Duodenal mucosa (tissue), 2 donors: ENCODE data around the gene TSPAN12.
A peak's percentile ranks its signal among the peaks of the same experiment; 100 is the strongest.

ENCODE experiments used
- H3K27ac ChIP-seq: one replicate; pipeline ENCODE4 v1.7.0; 2013; ENCODE audit warnings: low read depth, low read length
- H3K27me3 ChIP-seq, 2 donors: one replicate each; pipeline ENCODE4 v1.7.0; 2013; ENCODE audit warnings: low read length in 2 of 2, control low read depth in 1 of 2; ENCODE audit not compliant: insufficient read depth in 2 of 2, control insufficient read depth in 1 of 2
- H3K36me3 ChIP-seq, 2 donors: one replicate each; pipeline ENCODE4 v1.7.0; 2013; ENCODE audit warnings: low read length in 2 of 2, control low read depth in 1 of 2; ENCODE audit not compliant: insufficient read depth in 2 of 2, control insufficient read depth in 1 of 2
- H3K4me1 ChIP-seq, 2 donors: one replicate each; pipeline ENCODE4 v1.7.0; 2013; ENCODE audit warnings: low read length in 2 of 2, control low read depth in 1 of 2; ENCODE audit not compliant: insufficient read depth in 2 of 2, control insufficient read depth in 1 of 2
- H3K4me3 ChIP-seq, 2 donors: one replicate each; pipeline ENCODE4 v1.7.0; 2013; ENCODE audit warnings: low read length in 2 of 2, low read depth in 1 of 2
- H3K9ac ChIP-seq, 2 donors: one replicate each; pipeline ENCODE4 v1.7.0; 2013; ENCODE audit warnings: low read length in 2 of 2, low read depth in 1 of 2
- H3K9me3 ChIP-seq, 2 donors: one replicate each; pipeline ENCODE4 v1.7.0; 2013; ENCODE audit warnings: low read length in 2 of 2, control low read depth in 1 of 2; ENCODE audit not compliant: control insufficient read depth in 1 of 2

The TSPAN12 gene

DNA sequence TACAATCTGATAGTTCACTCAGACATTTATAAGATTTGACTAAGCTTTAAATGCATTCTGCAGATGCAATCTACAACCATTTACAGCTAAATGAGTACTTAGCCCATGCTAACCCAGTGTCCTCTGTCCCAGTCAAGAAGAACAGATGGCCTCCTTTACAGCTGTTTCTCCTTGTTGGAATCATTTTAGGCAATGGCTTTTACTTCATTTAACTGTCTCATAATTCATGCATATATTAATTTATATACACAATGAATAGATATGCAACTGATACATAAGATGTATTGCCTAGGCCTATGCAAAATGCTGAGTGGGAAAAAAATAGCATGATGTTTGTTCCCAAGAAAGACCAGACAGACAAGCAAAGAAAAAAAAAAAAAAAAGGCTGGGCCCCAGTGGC is 82.2 kb downstream of the TSPAN12 start:
- Histone ChIP-seq H3K36me3 (no peaks in the 10 kb centered on the region), H3K27me3 (no peaks in the 10 kb centered on the region), H3K4me1 (no peaks in the 10 kb centered on the region), H3K9me3 (no peaks in the 10 kb centered on the region), H3K9ac (no peak overlapping the region), H3K4me3 (no peak overlapping the region), H3K27ac (no peak overlapping the region)

DNA sequence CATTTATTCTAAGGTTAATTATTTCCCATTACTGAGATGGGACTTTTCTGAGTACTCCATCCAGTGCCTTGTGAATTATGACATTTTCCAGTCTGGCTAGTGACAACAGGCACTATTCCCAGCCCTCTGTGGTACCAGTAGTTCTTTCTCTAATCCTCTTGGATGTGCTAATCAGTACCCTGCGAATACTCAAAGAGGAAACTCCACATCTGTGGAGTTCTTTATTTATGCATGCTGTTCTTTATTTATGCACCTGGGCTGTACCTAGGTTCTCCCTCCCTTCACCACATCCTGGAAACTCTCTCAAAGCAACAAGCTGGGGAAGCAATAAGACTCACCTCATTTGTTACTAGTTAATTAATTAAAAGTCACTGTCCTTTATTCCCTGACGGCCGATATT is 83.5 kb downstream of the TSPAN12 start:
- no peaks in the 10 kb centered on the region for H3K9me3 ChIP-seq
- H3K4me3 ChIP-seq, result no peak overlapping the region
- H3K27ac ChIP-seq, result no peak overlapping the region
- no peak overlapping the region for H3K9ac ChIP-seq
- H3K4me1 ChIP-seq, result no peaks in the 10 kb centered on the region
- H3K27me3 ChIP-seq, result no peaks in the 10 kb centered on the region
- H3K36me3 ChIP-seq, result no peaks in the 10 kb centered on the region

DNA sequence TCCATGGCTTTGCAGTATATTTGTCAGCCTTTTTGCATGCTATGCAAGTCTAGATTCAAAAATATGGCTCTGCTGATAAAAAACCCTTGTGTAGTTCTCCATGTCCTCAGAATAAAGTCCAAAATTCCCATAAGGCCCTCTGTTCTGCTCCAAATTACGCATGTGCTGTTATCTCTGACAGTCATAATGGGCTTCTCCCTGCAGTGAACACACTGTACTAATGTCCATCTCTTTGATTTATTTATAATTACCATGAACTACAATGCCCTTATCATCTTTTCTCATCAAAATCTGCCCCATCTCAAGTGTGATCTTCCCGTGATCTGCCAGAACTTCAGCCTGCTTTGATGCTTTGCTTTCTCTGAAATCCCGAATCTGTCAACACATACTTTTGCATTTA is 87.7 kb downstream of the TSPAN12 start:
- H3K27me3 ChIP-seq, result no peaks in the 10 kb centered on the region
- H3K9ac ChIP-seq, result no peak overlapping the region
- no peaks in the 10 kb centered on the region for H3K4me1 ChIP-seq
- no peaks in the 10 kb centered on the region for H3K36me3 ChIP-seq
- no peak overlapping the region for H3K4me3 ChIP-seq
- no peaks in the 10 kb centered on the region for H3K9me3 ChIP-seq
- no peak overlapping the region for H3K27ac ChIP-seq

DNA sequence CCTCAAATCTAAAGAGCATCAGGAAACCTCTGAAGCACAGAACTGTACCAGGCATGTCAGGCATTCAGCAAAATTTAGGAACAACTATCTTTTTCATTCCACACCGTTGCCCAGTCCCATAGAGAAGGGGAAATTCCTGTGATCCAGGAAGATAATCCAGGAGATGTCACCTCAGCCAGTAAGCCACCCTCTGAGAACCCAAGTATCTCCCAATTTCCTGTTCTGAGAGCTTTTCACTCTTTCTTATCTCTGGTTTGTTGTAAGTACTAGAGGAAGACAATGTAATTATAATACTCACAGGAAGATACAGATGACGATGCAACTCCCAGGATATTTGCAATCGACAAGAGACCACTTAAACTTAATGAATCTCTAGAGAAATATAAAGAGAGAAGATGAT is 97.1 kb downstream of the TSPAN12 start:
- Histone ChIP-seq H3K27ac (no peak overlapping the region), H3K4me1 (no peaks in the 10 kb centered on the region), H3K27me3 (no peaks in the 10 kb centered on the region)

DNA sequence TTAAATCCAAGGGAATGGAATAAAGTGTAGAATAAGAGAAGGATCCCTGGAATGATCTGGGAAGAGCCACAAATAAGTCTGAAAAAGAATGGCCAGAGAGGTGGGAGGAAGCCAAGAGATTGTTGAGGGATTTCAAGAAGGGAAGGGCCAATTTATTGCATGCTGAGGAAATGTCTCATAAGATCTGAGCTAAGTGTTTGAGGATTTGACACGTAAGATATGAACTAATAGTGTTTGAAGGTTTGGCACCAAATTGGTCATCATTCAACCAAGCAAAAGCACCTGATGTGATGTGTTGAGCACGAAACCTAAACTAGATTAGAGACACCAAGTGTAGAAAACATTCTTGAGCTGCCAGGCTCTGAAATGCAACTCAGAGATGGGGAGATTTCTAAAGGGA is 97.9 kb downstream of the TSPAN12 start:
- H3K9ac ChIP-seq, result no peak overlapping the region
- H3K4me1 ChIP-seq, result no peaks in the 10 kb centered on the region
- H3K4me3 ChIP-seq, result no peak overlapping the region
- no peak overlapping the region for H3K27ac ChIP-seq
- H3K27me3 ChIP-seq, result no peaks in the 10 kb centered on the region
- no peaks in the 10 kb centered on the region for H3K36me3 ChIP-seq
- no peaks in the 10 kb centered on the region for H3K9me3 ChIP-seq

More for the DNA sequence above, 97.1 kb downstream of the TSPAN12 start:
- H3K36me3 ChIP-seq, result no peaks in the 10 kb centered on the region
- no peaks in the 10 kb centered on the region for H3K9me3 ChIP-seq
- no peak overlapping the region for H3K9ac ChIP-seq
- no peak overlapping the region for H3K4me3 ChIP-seq

DNA sequence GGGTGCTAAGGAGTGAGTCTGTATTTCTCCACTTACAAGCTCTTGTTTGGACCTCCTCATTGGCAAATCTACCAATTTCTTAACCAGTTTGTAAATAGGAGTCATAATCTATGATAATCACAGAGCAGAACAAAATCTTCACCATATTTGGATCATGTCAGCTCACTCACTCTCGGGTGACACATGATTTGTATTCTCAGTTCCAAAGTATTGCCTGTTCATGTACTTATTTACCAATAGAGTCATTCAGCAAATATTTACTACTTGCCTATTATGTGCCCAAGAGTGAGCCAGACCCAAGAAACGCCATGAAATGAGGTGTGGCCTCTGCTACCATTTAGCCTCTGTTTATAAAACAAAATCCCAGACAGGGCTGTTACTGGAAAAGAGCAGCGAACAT is 114.8 kb downstream of the TSPAN12 start:
- Histone ChIP-seq H3K36me3 (no peaks in the 10 kb centered on the region), H3K27ac (no peak overlapping the region), H3K27me3 (no peaks in the 10 kb centered on the region), H3K9ac (no peak overlapping the region), H3K9me3 (no peaks in the 10 kb centered on the region), H3K4me3 (no peak overlapping the region), H3K4me1 (no peaks in the 10 kb centered on the region)

DNA sequence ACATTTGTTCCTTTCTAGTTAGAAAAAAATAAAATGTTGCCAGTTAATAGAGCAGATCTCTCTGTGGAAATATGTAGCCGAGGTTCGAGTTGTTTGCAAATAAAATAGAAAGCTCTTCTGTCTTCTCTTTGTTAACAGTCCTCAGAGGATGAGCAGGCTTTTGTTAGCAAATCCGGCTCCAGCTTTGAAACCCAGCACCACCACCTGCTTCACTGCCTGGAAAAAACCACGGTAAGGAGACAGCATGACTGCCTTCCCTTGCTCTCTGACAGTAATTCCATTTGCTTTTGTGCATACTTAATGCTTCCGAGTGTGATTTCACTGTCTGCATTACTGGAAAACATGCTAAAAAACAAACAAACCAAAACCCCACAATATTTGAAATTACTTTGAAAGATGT is 115.6 kb downstream of the TSPAN12 start:
- Histone ChIP-seq H3K36me3 (no peaks in the 10 kb centered on the region), H3K27me3 (no peaks in the 10 kb centered on the region), H3K4me1 (no peaks in the 10 kb centered on the region), H3K4me3 (no peak overlapping the region), H3K9ac (no peak overlapping the region), H3K9me3 (no peaks in the 10 kb centered on the region), H3K27ac (no peak overlapping the region)

DNA sequence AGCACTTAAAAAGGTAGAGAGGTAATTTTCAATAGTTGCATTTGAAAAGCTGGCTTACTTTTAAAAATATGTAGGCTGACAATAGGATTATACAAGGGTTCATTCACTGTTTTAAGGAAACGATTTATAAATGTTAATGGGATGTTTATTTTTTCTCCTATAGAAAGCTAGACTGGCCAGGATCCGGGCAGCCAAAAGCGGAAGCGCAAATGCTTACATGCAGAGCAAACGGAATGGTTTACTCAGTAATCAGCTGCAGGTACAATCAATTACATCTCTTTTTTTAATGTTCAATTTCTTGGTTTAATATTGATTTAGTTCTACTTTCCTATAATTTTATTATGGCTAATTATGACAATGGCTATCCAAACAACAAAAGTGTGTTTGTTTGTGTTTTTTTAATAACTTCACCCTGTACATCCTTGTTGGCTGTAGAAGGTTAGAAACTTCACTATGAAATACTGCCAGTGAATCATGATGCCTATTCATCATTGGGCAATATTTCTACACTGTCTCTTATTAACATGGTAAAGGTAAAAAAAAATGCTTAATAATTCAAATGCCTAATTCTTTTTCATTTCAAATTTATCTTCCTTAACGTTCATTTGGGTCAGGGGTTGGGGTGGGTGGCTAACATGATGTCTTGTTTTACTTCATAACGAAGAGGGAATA is 116.4 kb downstream of the TSPAN12 start:
- H3K27me3 ChIP-seq, result no peaks in the 10 kb centered on the region
- H3K9ac ChIP-seq, result no peak overlapping the region
- H3K27ac ChIP-seq, result no peak overlapping the region
- no peaks in the 10 kb centered on the region for H3K36me3 ChIP-seq
- no peak overlapping the region for H3K4me3 ChIP-seq
- no peaks in the 10 kb centered on the region for H3K4me1 ChIP-seq
- no peaks in the 10 kb centered on the region for H3K9me3 ChIP-seq

DNA sequence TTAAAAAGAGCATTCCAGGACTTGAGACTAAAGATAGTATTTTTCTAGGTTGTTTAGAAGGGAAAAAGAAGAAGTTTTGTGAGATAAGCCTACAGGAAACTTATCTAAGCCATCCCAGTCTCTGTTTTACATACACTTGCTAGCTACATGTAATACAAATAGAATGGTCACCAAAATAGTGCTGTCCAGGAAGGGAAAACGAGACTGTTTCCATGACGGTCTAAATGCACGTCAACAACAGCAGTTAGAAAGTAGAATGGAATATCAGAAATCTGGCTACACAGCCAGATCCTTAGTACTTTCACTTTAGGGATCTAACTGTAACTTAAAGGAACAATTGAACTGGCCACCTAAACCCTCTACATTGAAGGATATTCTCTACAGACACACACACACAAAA is 117.6 kb downstream of the TSPAN12 start:
- peak overlapping the region; percentile 17 to 26 for H3K4me3 ChIP-seq
- H3K9me3 ChIP-seq, result no peaks in the 10 kb centered on the region
- no peaks in the 10 kb centered on the region for H3K36me3 ChIP-seq
- H3K27me3 ChIP-seq, result no peaks in the 10 kb centered on the region
- H3K4me1 ChIP-seq, result no peaks in the 10 kb centered on the region
- no peak overlapping the region for H3K9ac ChIP-seq
- H3K27ac ChIP-seq, result no peak overlapping the region

DNA sequence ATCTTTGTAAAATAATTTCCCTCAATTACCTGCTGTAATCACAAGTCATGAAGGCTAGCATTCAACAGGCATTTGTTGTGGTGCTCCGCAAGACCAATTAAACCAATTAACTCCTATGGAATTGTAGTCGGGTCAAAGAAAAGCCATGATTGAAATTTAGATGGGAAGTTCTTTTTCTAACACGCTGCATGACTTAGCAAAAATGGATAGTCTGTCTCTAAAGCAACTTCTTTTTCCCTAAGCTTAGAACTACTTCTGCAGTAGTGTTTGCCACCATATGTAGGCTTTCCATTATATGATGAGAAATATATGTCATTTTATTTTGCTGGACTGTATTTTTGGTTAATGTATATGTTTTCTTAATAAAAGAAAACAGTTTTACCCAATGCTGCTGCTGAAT is 119.1 kb downstream of the TSPAN12 start:
- no peaks in the 10 kb centered on the region for H3K27me3 ChIP-seq
- no peak overlapping the region for H3K27ac ChIP-seq
- no peaks in the 10 kb centered on the region for H3K4me1 ChIP-seq
- H3K36me3 ChIP-seq, result no peaks in the 10 kb centered on the region
- H3K9ac ChIP-seq, result no peak overlapping the region
- no peak overlapping the region for H3K4me3 ChIP-seq
- no peaks in the 10 kb centered on the region for H3K9me3 ChIP-seq
